Neural crest cell (in vitro differentiated cells): ENCODE results near the gene RPL19. TPM values are rescaled to one million over a fixed set of nuclear protein-coding genes. Genes with fewer than 3 reads are reported as not detected.

Source experiments
- DNase-seq: peaks from one replicate; pipeline ENCODE4 v3.0.0; 2021; ENCODE audit warnings: low read depth, mixed read lengths, low spot score
- H3K27ac Mint-ChIP-seq: one replicate; pipeline ENCODE4 v1.8.0; 2021; ENCODE audit warnings: mild to moderate bottlenecking, mixed read lengths; ENCODE audit not compliant: unreplicated experiment
- H3K27me3 Mint-ChIP-seq: 2 replicates; pipeline ENCODE4 v1.8.0; 2021; ENCODE audit warnings: low read depth, mild to moderate bottlenecking, mixed read lengths
- H3K36me3 Mint-ChIP-seq: 2 replicates; pipeline ENCODE4 v1.8.0; 2021; ENCODE audit warnings: low read depth, mild to moderate bottlenecking, mixed read lengths
- H3K4me1 Mint-ChIP-seq: 2 replicates; pipeline ENCODE4 v1.8.0; 2021; ENCODE audit warnings: mixed read lengths
- H3K4me3 Mint-ChIP-seq: one replicate; pipeline ENCODE4 v1.8.0; 2021; ENCODE audit warnings: mild to moderate bottlenecking, mixed read lengths
- H3K9me3 Mint-ChIP-seq: 2 replicates; pipeline ENCODE4 v1.8.0; 2021; ENCODE audit warnings: mixed read lengths
- CTCF ChIP-seq: fragments of 200-600 bp; sonication (generic); conservative IDR thresholded peaks from 2 replicates; pipeline ENCODE4 v1.5.0; 2021; ENCODE audit warnings: antibody characterized with exemption, mild to moderate bottlenecking
- total RNA-seq: library from RNA; stranded (reverse); gene quantifications from 2 replicates; pipeline ENCODE4 v1.2.1, GENCODE V29; 2021

Gene RPL19
- total RNA-seq, 1 donor from 2014 or later, result 1,874 TPM

- no peak for TF ChIP-seq CTCF
- Mint-ChIP-seq H3K4me1 (peaks cover 4% of the 10 kb centered on the region), H3K36me3 (no peaks in the 10 kb centered on the region), H3K27me3 (peaks cover 19% of the 10 kb centered on the region), H3K9me3 (no peaks in the 10 kb centered on the region), H3K27ac (no peak overlapping the region), H3K4me3 (no peak overlapping the region)
- DNase-seq, result no peak
These were observed 36.9 kb downstream of the RPL19 start for GRCh38 chr17:39236981-39237441.

GRCh38 chr17:39237586-39237985 lies 37.5 kb downstream of the RPL19 start:
- no peaks in the 10 kb centered on the region for H3K4me1 Mint-ChIP-seq
- H3K27ac Mint-ChIP-seq, result no peak overlapping the region
- TF ChIP-seq CTCF, result no peak

GRCh38 chr17:39238311-39238972 lies 38.4 kb downstream of the RPL19 start:
- no peak for DNase-seq
- no peak overlapping the region for H3K27ac Mint-ChIP-seq
- H3K4me3 Mint-ChIP-seq, result no peak overlapping the region
- H3K4me1 Mint-ChIP-seq, result no peaks in the 10 kb centered on the region
- H3K27me3 Mint-ChIP-seq, result peaks cover 16% of the 10 kb centered on the region
- TF ChIP-seq CTCF, result no peak
- H3K9me3 Mint-ChIP-seq, result no peaks in the 10 kb centered on the region
- no peaks in the 10 kb centered on the region for H3K36me3 Mint-ChIP-seq

More at GRCh38 chr17:39237586-39237985, 37.5 kb downstream of the RPL19 start:
- peaks cover 16% of the 10 kb centered on the region for H3K27me3 Mint-ChIP-seq
- H3K36me3 Mint-ChIP-seq, result no peaks in the 10 kb centered on the region
- DNase-seq, result no peak
- H3K4me3 Mint-ChIP-seq, result no peak overlapping the region
- H3K9me3 Mint-ChIP-seq, result no peaks in the 10 kb centered on the region

DNA sequence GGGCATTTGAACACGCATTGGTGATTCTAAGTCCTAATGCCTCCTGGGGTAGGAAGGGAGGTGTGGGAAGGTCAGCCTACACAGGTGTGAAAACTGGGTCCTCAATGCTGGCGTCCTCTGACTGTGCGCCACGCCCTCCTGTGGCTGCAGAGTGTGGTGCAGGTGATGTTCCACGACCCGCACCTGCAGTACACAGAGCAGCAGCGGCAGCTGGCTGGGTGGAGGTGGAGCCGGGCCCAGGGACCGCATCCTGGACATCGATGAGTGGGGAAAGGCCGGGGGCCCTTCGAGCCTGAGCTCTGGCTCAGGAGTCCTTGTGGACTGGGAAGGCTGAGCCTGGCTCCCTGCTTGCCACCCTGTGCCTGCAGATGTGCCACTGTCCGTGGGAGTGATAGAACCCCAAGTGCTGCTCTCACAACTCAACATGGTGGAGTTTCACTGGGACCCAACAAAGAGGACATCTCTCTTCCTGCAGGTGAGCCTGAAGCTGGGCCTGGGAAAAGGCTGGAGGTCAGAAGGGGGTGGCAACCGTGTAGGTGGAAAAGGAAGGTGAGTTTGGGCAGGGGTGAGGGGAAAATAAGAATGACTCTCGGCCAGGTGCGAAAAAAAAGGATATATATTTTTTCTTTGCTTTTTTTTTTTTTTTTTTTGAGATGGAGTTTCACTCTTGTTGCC lies 39.7 kb downstream of the RPL19 start:
- H3K36me3 Mint-ChIP-seq, result no peaks in the 10 kb centered on the region
- peaks cover 16% of the 10 kb centered on the region for H3K27me3 Mint-ChIP-seq
- no peak overlapping the region for H3K27ac Mint-ChIP-seq
- no peaks in the 10 kb centered on the region for H3K9me3 Mint-ChIP-seq
- H3K4me1 Mint-ChIP-seq, result peaks cover 3% of the 10 kb centered on the region
- DNase-seq, result no peak
- H3K4me3 Mint-ChIP-seq, result no peak overlapping the region
- TF ChIP-seq CTCF, result peak; percentile 68

- Mint-ChIP-seq H3K27ac (no peak overlapping the region), H3K36me3 (no peaks in the 10 kb centered on the region), H3K27me3 (peaks cover 14% of the 10 kb centered on the region)
These were observed 40.5 kb downstream of the RPL19 start for GRCh38 chr17:39240631-39241030.

More at GRCh38 chr17:39240631-39241030, 40.5 kb downstream of the RPL19 start:
- H3K4me3 Mint-ChIP-seq, result no peak overlapping the region
- TF ChIP-seq CTCF, result no peak
- DNase-seq, result no peak
- no peaks in the 10 kb centered on the region for H3K9me3 Mint-ChIP-seq
- peaks cover 5% of the 10 kb centered on the region for H3K4me1 Mint-ChIP-seq
